Sigmoid colon (tissue), 4 donors: Measurements from ENCODE around the gene KCNA2.

Source experiments
- EP300 ChIP-seq, 4 donors: sonication (generic); formaldehyde crosslinking; IDR thresholded peaks; one replicate each; pipeline ENCODE4 v1.6.1; 2017; ENCODE audit warnings: antibody characterized with exemption in 4 of 4
- POLR2A ChIP-seq, 2 donors: fragments of 450-650 bp; IDR thresholded peaks; one replicate each; pipeline ENCODE4 v1.6.1; 2016; ENCODE audit warnings: antibody characterized with exemption in 2 of 2, mild to moderate bottlenecking in 2 of 2, moderate library complexity in 2 of 2
- POLR2AphosphoS5 ChIP-seq, 4 donors: sonication (generic); formaldehyde crosslinking; IDR thresholded peaks; one replicate each; pipeline ENCODE4 v1.6.1; 2017; ENCODE audit warnings: antibody characterized with exemption in 4 of 4
- TF ChIP-seq, protein P1 (sequence below), 4 experiments: fragments of 450-650 bp in 3 of 4; fragments of 200-600 bp in 1 of 4; IDR thresholded peaks; one replicate each; pipeline ENCODE4 v1.5.1; 2016 to 2019; ENCODE audit warnings: antibody characterized with exemption in 4 of 4, mild to moderate bottlenecking in 3 of 4, moderate library complexity in 2 of 4

- no peak for TF ChIP-seq POLR2A (IDR thresholded peaks at IDR 0.05)
- TF ChIP-seq, protein P1, sequence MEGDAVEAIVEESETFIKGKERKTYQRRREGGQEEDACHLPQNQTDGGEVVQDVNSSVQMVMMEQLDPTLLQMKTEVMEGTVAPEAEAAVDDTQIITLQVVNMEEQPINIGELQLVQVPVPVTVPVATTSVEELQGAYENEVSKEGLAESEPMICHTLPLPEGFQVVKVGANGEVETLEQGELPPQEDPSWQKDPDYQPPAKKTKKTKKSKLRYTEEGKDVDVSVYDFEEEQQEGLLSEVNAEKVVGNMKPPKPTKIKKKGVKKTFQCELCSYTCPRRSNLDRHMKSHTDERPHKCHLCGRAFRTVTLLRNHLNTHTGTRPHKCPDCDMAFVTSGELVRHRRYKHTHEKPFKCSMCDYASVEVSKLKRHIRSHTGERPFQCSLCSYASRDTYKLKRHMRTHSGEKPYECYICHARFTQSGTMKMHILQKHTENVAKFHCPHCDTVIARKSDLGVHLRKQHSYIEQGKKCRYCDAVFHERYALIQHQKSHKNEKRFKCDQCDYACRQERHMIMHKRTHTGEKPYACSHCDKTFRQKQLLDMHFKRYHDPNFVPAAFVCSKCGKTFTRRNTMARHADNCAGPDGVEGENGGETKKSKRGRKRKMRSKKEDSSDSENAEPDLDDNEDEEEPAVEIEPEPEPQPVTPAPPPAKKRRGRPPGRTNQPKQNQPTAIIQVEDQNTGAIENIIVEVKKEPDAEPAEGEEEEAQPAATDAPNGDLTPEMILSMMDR (IDR thresholded peaks at IDR 0.05): no peak
- peak in 3 of 4 donors; percentile 14 to 38 (median 31) for TF ChIP-seq POLR2AphosphoS5 (IDR thresholded peaks at IDR 0.05)
- no peak for TF ChIP-seq EP300 (IDR thresholded peaks at IDR 0.05)
Observed at GRCh38 chr1:110647254-110647891, 41.2 kb upstream of the KCNA2 start.
